ENCODE results near the gene DDX17.
A peak's percentile ranks its signal among the peaks of the same experiment; 100 is the strongest.
"Not testable (repeated sequence)": the region's sequence is repeated elsewhere in the genome, so short reads cannot be mapped to it uniquely, and the experiment has no call there.

DDX17 gene

GRCh38 chr22:38491707-38492348, 14.3 kb downstream of the DDX17 start:
- no peak for DNase-seq

- no peak for DNase-seq
Observed at GRCh38 chr22:38490915-38491314, 15.2 kb downstream of the DDX17 start.

- DNase-seq = no peak
Observed at GRCh38 chr22:38490475-38490874, 15.6 kb downstream of the DDX17 start.

GRCh38 chr22:38489561-38490145, 16.5 kb downstream of the DDX17 start:
- no peak for DNase-seq

- no peak for DNase-seq
Observed at GRCh38 chr22:38489142-38489541, 17.0 kb downstream of the DDX17 start.

GRCh38 chr22:38487946-38488345, 18.2 kb downstream of the DDX17 start:
- no peak for DNase-seq

GRCh38 chr22:38485783-38486182, 20.3 kb downstream of the DDX17 start:
- no peak for DNase-seq

GRCh38 chr22:38484244-38484643, 21.9 kb downstream of the DDX17 start:
- no peak for DNase-seq

- DNase-seq = no peak
Observed at GRCh38 chr22:38482662-38483308, 23.3 kb downstream of the DDX17 start.

- no peak for DNase-seq
Observed at GRCh38 chr22:38481871-38482332, 24.2 kb downstream of the DDX17 start.

GRCh38 chr22:38481162-38481870, 24.8 kb downstream of the DDX17 start:
- DNase-seq = no peak

- no peak for DNase-seq
Observed at GRCh38 chr22:38479096-38479837, 26.8 kb downstream of the DDX17 start.

- DNase-seq = no peak
Observed at GRCh38 chr22:38477585-38477984, 28.5 kb downstream of the DDX17 start.

- DNase-seq = no peak
Observed at GRCh38 chr22:38474003-38474607, 32.0 kb downstream of the DDX17 start.

GRCh38 chr22:38471237-38471636, 34.9 kb downstream of the DDX17 start:
- DNase-seq = no peak

GRCh38 chr22:38470179-38470578, 35.9 kb downstream of the DDX17 start:
- not testable (repeated sequence) for DNase-seq

- no peak for DNase-seq
Observed at GRCh38 chr22:38469306-38469781, 36.8 kb downstream of the DDX17 start.

- DNase-seq = no peak
Observed at GRCh38 chr22:38468443-38469305, 37.4 kb downstream of the DDX17 start.

- DNase-seq = peak; percentile 64
Observed at GRCh38 chr22:38467904-38468442, 38.1 kb downstream of the DDX17 start, which contains the start of gene KDELR3. Gene KDELR3, plus strand, starts transcription at chr22:38468096. Its CDS starts 138 bp downstream, at chr22:38468234.

GRCh38 chr22:38467438-38467903, 38.6 kb downstream of the DDX17 start:
- DNase-seq = no peak
